Neutrophil (primary cell): Measurements from ENCODE around the gene COL13A1.

Experiments used
- H3K27ac ChIP-seq: fragments of 200-600 bp; sonication (generic); 2 replicates; pipeline ENCODE4 v1.5.1; 2016; ENCODE audit warnings: mild to moderate bottlenecking, moderate library complexity
- H3K27me3 ChIP-seq: fragments of 200-600 bp; sonication (generic); 2 replicates; pipeline ENCODE4 v1.6.0; 2016; ENCODE audit warnings: mild to moderate bottlenecking
- H3K36me3 ChIP-seq: fragments of 200-600 bp; sonication (generic); 2 replicates; pipeline ENCODE4 v1.5.1; 2017
- H3K4me1 ChIP-seq, 2 experiments: fragments of 200-600 bp in 1 of 2; sonication (generic) in 1 of 2; 1 replicate in 1 of 2; 2 replicates in 1 of 2; pipeline versions ENCODE4 v1.5.1 to v1.6.1; 2013 to 2016; ENCODE audit warnings: low read depth in 1 of 2, low read length in 1 of 2, mild to moderate bottlenecking in 1 of 2, moderate library complexity in 1 of 2; ENCODE audit not compliant: control insufficient read depth in 1 of 2, insufficient read depth in 1 of 2
- H3K4me3 ChIP-seq, 2 experiments: fragments of 200-600 bp in 1 of 2; sonication (generic) in 1 of 2; 1 replicate in 1 of 2; 2 replicates in 1 of 2; pipeline ENCODE4 v1.5.1; 2013 to 2016; ENCODE audit warnings: low read depth in 1 of 2, low read length in 1 of 2, mild to moderate bottlenecking in 1 of 2, moderate library complexity in 1 of 2
- H3K9me3 ChIP-seq: fragments of 200-600 bp; sonication (generic); 2 replicates; pipeline ENCODE4 v1.5.1; 2016
- CTCF ChIP-seq: fragments of 200-600 bp; sonication (generic); IDR thresholded peaks from 2 replicates; pipeline ENCODE4 v1.5.1; 2016; ENCODE audit warnings: antibody characterized with exemption

COL13A1 gene

GRCh38 chr10:69949770-69950169 is 148.1 kb downstream of the COL13A1 start:
- H3K36me3 ChIP-seq, result no peaks in the 10 kb centered on the region
- H3K4me3 ChIP-seq, result no peak overlapping the region
- H3K27ac ChIP-seq, result no peak overlapping the region
- H3K4me1 ChIP-seq, result no peaks in the 10 kb centered on the region
- H3K27me3 ChIP-seq, result peaks cover 23% of the 10 kb centered on the region
- no peaks in the 10 kb centered on the region for H3K9me3 ChIP-seq
- TF ChIP-seq CTCF, result no peak

GRCh38 chr10:69951658-69952057 is 150.0 kb downstream of the COL13A1 start:
- no peaks in the 10 kb centered on the region for H3K36me3 ChIP-seq
- H3K9me3 ChIP-seq, result no peaks in the 10 kb centered on the region
- H3K27me3 ChIP-seq, result peaks cover 31% of the 10 kb centered on the region
- no peak overlapping the region for H3K4me3 ChIP-seq
- TF ChIP-seq CTCF, result no peak
- no peak overlapping the region for H3K27ac ChIP-seq
- H3K4me1 ChIP-seq, result no peaks in the 10 kb centered on the region

- H3K4me3 ChIP-seq, result no peak overlapping the region
- no peaks in the 10 kb centered on the region for H3K4me1 ChIP-seq
- no peaks in the 10 kb centered on the region for H3K36me3 ChIP-seq
- no peak overlapping the region for H3K27ac ChIP-seq
- H3K27me3 ChIP-seq, result peaks cover 31% of the 10 kb centered on the region
- H3K9me3 ChIP-seq, result no peaks in the 10 kb centered on the region
- TF ChIP-seq CTCF, result no peak
Observed at GRCh38 chr10:69952069-69952800, 150.5 kb downstream of the COL13A1 start.

GRCh38 chr10:69952821-69953221 is 151.1 kb downstream of the COL13A1 start:
- H3K9me3 ChIP-seq, result no peaks in the 10 kb centered on the region
- peaks cover 31% of the 10 kb centered on the region for H3K27me3 ChIP-seq
- no peak for TF ChIP-seq CTCF
- no peak overlapping the region for H3K4me3 ChIP-seq
- H3K36me3 ChIP-seq, result no peaks in the 10 kb centered on the region
- no peak overlapping the region for H3K27ac ChIP-seq
- H3K4me1 ChIP-seq, result no peaks in the 10 kb centered on the region

GRCh38 chr10:69953851-69954250 is 152.1 kb downstream of the COL13A1 start:
- H3K4me3 ChIP-seq, result no peak overlapping the region
- H3K4me1 ChIP-seq, result peaks cover 0 to 7% of the 10 kb centered on the region in 2 experiments
- TF ChIP-seq CTCF, result no peak
- peaks cover 31% of the 10 kb centered on the region for H3K27me3 ChIP-seq
- H3K36me3 ChIP-seq, result no peaks in the 10 kb centered on the region
- no peaks in the 10 kb centered on the region for H3K9me3 ChIP-seq
- H3K27ac ChIP-seq, result no peak overlapping the region
